ENCODE measurements around the gene SYCE3. TPM values are rescaled to one million over a fixed set of nuclear protein-coding genes. Genes with fewer than 3 reads are reported as not detected.
A peak's percentile ranks its signal among the peaks of the same experiment; 100 is the strongest.

The SYCE3 gene
- total RNA-seq, 1 experiment from 2014 or later = not detected

DNA sequence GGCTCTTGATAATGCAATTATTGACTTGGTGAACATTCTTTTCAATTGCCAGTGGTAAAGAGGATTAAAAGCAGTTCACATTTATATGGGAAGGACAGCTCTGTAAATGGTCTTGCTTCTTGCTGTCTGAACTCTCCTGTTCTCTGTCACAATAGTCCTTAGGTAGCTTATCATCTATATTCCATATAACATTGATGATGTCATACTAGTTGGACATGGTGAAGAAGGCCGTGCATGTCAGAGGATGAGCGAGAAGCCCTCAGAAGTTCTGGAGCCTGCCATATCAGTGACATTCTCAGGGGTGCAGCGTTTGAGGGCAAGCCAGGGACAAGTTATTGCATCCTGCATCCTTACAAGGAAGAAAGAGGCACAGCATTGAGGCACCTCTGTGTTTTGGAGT lies 22.5 kb upstream of the SYCE3 start:
- Histone ChIP-seq H3K36me3 (peaks cover 17% of the 10 kb centered on the region), H3K27ac (no peak overlapping the region), H3K9me3 (replicated peaks) (no peaks in the 10 kb centered on the region), H3K27me3 (replicated peaks) (no peaks in the 10 kb centered on the region; the same call in 1 of the 2 replicates), H3K4me1 (replicated peaks) (peaks cover 10% of the 10 kb centered on the region), H3K4me3 (no peak overlapping the region)
- DNase-seq (ENCODE audit: low read depth in 1 of 2, low spot score in 2 of 2) = no peak

DNA sequence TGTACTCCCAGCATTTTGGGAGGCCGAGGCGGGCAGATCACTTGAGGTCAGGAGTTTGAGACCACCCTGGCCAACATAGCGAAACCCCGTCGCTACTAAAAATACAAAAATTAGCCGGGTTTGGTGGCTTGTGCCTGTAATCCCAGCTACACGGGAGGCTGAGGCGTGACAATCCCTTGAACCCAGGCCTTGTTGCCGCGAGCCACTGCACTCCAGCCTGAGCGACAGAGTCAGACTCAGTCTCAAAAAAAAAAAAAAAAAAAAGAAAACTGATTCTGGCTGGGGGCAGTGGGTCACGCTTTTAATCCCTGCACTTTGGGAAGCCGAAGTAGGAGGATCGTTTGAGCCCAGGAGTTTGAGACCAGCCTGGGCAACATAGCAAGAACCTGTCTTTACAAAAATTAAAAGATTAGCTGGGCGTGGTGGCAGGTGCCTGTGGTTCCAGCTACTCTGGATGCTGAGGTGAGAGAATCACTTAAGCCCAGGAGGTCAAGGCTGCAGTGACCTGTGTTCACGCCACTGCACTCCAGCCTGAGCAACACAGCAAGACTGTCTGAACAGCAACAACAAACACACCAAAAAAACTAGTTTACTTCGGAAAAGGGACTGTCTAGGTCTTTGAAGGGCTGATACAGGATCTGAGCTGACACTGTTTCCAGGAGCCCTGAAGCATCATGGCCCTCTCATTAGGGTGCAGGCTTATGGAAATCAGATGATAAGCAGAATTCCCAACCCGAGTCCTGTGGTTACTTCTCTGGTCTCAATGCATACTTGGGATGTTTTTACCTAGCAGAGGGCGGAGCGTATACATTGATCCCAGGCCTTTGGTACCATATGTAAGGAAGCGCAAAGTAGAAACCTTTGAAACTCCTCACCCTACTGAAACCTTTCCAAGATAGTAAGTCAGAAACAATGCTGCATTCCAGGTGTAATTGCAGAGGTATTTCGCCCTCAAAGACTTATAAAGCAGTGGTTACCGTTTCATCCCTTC lies 21.7 kb upstream of the SYCE3 start:
- no peak for DNase-seq (ENCODE audit: low read depth in 1 of 2, low spot score in 2 of 2)
- Histone ChIP-seq H3K36me3 (peaks cover 23% of the 10 kb centered on the region), H3K9me3 (replicated peaks) (no peaks in the 10 kb centered on the region), H3K27me3 (replicated peaks) (no peaks in the 10 kb centered on the region; the same call in 1 of the 2 replicates), H3K27ac (no peak overlapping the region), H3K4me1 (replicated peaks) (peaks cover 10% of the 10 kb centered on the region), H3K4me3 (no peak overlapping the region)

DNA sequence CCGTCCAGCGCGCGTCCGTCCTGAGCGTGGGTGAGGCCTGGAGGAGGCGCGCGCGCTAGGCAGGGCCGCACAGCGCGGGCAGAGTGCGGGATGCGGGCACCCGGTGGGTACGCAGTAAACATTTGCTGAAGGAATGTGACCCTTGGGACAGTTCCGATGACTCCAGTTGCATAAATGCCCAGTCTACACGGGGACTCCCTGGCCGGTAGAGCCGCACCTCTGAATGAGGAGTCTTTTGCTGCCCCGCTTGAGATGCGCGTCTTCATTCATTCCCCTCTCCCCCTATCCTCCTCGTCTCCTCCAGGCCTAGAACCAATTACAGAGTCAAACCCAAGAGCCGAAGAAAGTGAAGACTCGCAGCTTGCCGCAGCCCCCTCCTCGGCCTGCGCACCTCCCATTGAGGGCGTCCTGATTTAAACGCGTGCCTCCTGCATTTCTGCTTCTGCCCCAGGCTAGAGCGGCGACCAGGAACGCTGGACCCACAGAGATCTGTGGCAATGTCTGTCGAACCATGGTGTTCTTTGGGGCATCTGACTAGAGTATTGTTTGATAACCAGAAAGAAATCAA lies 20.7 kb upstream of the SYCE3 start:
- Histone ChIP-seq H3K9me3 (replicated peaks) (no peaks in the 10 kb centered on the region), H3K4me3 (peak overlapping the region; percentile 76), H3K4me1 (replicated peaks) (peaks cover 10% of the 10 kb centered on the region), H3K27me3 (replicated peaks) (no peaks in the 10 kb centered on the region), H3K36me3 (peaks cover 23% of the 10 kb centered on the region), H3K27ac (no peak overlapping the region)
- DNase-seq (ENCODE audit: low read depth in 1 of 2, low spot score in 2 of 2) = no peak

DNA sequence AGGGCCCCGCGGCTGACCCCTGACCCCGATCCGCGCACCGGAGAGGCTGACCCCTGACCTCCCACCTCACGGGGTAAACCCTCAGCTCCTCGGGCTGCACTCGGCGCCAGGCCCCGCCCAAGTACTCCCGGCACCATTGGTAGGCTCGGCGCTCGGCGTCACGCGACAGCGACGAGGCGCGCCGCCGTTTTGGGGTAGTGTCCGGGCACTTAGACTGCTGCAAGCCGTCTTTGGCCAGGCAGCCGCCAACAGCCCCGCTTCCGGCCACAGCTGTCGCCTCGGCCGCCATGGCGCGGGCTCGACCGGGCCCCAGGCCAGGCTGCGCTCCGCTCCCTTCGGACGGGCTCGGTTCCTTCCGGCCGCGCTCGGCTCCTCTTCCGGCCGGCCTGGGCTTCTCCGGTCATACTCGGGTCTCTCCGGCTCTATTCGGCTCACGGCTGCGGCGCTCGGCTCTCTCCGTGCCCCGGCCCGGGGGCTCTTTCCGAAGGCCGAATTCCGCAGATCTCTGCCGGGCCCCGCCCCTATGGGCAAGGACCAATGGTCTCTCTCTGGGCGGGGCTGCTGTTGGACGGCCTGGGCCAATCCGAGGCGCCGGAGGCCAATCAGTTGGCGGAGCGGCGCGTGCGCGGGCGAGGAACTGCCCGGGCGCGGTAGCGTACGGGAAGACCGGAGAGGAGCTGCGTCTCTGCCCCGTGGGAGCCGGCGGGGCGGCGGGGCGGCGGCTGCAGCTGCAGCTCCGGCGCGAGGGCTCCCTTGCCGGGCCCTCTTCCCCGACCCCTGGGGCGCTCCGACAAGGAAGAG lies 20.0 kb upstream of the SYCE3 start, which contains the start of gene CHKB:
CHKB (minus strand) TSS at position 357 of the 801 bp plus-strand sequence; CDS start at position 289, 68 bp downstream.
- H3K9me3 ChIP-seq (replicated peaks) = no peaks in the 10 kb centered on the region
- H3K27me3 ChIP-seq (replicated peaks) = no peaks in the 10 kb centered on the region
- peak within 1 kb of the TSS; percentile 82 for H3K27ac ChIP-seq
- DNase-seq (ENCODE audit: low read depth in 1 of 2, low spot score in 2 of 2) = peak; percentile 98 to 99
- peaks cover 23% of the 10 kb centered on the region for H3K36me3 ChIP-seq
- peak within 1 kb of the TSS; percentile 76 for H3K4me3 ChIP-seq
- peaks cover 10% of the 10 kb centered on the region for H3K4me1 ChIP-seq (replicated peaks)

DNA sequence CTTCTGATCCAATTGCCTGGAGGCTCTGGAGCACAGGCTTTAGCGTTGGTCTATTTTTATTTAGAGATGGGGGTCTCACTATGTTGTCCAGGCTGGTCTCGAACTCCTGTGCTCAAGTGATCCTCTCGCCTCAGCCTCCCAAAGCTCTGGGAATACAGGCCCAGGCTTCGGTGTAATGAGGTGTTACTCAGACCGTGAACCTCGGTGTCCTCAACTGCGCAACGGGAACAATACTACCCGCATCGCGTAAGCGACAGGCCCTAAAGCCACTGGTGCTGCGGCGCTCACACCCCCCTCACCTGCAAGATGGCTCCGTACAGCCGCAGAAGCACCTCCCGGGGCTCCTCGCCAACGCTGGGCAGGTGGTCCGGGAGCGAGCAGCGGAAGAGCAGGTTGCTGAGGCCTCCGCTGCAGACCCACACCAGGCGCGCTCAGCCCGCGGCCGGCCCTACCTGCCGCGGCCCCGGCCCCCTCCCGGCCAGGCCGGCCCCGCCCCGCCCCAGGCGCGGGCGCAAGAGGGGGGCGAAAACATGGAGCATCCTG lies 19.3 kb upstream of the SYCE3 start:
- H3K27me3 ChIP-seq (replicated peaks) = no peaks in the 10 kb centered on the region
- peak overlapping the region; percentile 76 for H3K4me3 ChIP-seq
- peak in 1 of 2 experiments; percentile 27 for DNase-seq (ENCODE audit: low read depth in 1 of 2, low spot score in 2 of 2)
- H3K27ac ChIP-seq = peak overlapping the region; percentile 82
- no peaks in the 10 kb centered on the region for H3K9me3 ChIP-seq (replicated peaks)
- peaks cover 10% of the 10 kb centered on the region for H3K4me1 ChIP-seq (replicated peaks)
- peaks cover 23% of the 10 kb centered on the region for H3K36me3 ChIP-seq

DNA sequence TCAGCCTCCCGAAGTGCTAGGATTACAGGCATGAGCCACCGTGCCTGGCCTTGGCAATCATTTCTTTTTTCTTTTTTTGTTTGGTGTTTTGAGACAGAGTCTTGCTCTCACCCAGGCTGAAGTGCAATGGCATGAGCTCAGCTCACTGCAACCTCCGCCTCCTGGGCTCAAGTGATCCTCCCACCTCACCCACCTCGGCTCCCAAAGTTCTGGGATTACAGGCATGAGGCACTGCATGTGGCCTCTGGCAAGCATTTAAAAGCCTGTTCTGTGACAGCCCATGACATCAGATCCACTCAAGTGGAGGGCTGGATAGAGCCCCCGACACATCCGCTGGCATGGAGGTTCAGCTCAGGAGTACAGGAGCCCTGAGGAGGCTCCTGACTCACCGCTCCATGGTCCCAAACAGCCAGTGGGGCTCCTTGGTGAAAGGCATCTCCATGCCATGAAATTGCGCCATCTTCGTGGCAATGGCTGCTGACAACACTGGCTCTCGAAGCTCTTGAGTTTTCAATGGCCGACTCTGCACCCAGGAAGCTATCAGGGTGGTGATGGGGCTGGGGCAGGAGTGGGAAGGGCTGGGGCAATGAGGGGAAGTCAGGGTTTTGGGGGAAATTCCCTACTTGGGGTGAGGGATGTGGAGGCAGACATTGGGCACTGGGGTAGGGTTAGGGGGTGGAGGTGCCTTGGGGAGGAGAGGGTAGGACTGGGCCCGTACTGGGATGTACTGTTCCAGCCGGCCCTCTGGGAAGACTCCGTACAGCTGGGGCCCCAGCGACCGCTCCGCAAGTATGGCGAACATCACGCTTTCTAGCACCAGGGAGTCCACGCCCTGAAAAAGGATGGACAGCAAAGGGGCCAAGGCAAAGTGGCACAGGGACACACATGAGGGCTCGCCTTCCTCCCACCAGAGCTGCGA lies 18.6 kb upstream of the SYCE3 start:
- no peaks in the 10 kb centered on the region for H3K9me3 ChIP-seq (replicated peaks)
- no peaks in the 10 kb centered on the region for H3K27me3 ChIP-seq (replicated peaks)
- DNase-seq (ENCODE audit: low read depth in 1 of 2, low spot score in 2 of 2) = no peak
- no peak overlapping the region for H3K27ac ChIP-seq
- H3K36me3 ChIP-seq = peaks cover 23% of the 10 kb centered on the region
- H3K4me3 ChIP-seq = peak overlapping the region; percentile 76
- peaks cover 10% of the 10 kb centered on the region for H3K4me1 ChIP-seq (replicated peaks)

DNA sequence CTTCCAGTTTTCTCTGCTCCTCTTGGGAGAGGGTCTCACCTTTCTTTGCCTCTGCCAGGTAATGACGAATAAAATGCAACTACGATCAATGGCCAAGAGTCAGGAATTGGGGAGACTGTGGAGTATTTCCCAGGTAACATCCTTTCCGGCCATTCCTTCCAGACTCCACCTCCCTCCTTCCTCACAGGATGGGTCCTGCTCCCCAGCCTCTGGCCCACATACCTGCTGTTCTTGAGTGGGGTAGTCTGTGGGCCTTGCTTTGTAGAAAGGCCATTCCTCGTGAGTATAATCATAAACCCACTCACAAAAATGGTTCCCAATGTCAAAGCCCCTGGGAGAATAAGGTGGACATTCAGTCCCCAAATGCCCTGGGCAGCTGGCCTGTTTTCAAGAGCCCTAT lies 17.0 kb upstream of the SYCE3 start:
- no peaks in the 10 kb centered on the region for H3K9me3 ChIP-seq (replicated peaks)
- no peak for DNase-seq (ENCODE audit: low read depth in 1 of 2, low spot score in 2 of 2)
- no peak overlapping the region for H3K4me3 ChIP-seq
- peaks cover 23% of the 10 kb centered on the region for H3K36me3 ChIP-seq
- H3K27ac ChIP-seq = no peak overlapping the region
- no peaks in the 10 kb centered on the region for H3K27me3 ChIP-seq (replicated peaks)
- peaks cover 10% of the 10 kb centered on the region for H3K4me1 ChIP-seq (replicated peaks)

DNA sequence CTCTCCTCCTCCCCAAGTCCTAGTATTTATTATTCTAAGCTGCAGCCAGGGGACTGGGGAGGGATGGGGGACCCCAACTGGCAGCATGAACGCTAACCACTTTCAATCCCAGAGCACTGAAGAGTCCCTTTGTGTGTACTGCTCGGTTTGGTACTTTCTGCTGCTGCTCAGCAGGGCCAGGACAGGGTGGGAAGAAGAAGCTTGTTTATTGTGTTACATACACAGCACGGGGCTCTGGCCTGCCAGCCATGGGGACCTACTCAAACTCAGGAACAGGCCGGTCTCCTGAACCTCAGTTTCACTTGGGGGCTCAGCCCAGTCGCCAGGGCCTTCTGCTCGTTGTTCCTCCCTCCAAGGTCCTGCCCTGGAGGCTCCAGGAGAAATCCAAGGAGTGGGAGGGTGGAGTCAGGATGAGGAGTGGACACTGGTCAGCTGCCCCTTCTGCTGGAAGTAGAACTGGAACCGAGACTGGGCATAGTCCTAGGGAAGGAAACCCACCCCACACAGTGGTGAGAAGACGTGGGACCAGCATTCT lies 16.1 kb upstream of the SYCE3 start:
- no peaks in the 10 kb centered on the region for H3K9me3 ChIP-seq (replicated peaks)
- H3K36me3 ChIP-seq = peaks cover 23% of the 10 kb centered on the region
- no peak for DNase-seq (ENCODE audit: low read depth in 1 of 2, low spot score in 2 of 2)
- H3K4me3 ChIP-seq = no peak overlapping the region
- peaks cover 9% of the 10 kb centered on the region for H3K4me1 ChIP-seq (replicated peaks)
- H3K27me3 ChIP-seq (replicated peaks) = no peaks in the 10 kb centered on the region
- no peak overlapping the region for H3K27ac ChIP-seq

DNA sequence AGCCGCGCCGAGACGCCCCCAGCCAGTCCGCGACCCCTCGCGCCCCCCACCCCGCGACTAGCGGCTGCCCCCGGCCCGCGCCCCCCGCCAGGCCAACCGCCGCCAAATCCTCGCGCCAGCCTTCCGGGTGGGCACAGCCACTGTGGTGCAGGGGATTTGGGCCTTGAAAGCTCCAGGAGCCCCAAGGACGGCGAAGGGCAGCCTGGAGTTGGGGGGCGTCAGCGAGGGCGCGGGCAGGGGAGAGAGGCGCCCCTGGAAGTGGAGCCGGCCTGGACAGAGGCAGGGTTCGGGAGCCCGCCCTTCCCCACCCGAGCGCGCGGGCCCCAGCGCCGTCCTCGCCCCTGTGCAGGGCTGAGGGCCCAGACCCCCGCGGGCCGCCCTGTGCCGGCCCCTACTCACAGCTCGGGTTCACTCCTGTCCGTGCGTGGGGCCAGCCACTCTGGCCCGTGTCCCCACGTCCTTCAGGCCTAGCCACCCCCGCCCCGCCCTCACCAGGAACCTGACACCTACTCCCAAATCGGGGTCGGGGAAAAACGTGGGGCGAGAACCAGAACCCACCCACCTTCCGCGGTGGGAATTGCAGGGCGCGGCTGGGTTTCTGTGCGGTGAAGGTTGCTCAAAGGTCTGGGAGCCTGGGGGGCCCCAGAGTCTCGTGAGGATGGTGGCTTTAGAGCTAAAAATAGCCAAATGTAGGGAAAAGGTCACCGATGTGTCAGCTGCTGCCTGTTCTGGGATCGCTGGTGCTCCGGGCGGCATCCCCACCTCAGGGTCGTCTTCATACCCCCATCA lies 15.5 kb upstream of the SYCE3 start, which contains the start of gene CPT1B:
CPT1B (minus strand) TSS at position 441 of the 789 bp plus-strand sequence. CDS start 512 bp downstream, outside the sequence.
- Histone ChIP-seq H3K27ac (no peak within 1 kb of the TSS), H3K4me3 (no peak within 1 kb of the TSS), H3K4me1 (replicated peaks) (peaks cover 6% of the 10 kb centered on the region), H3K9me3 (replicated peaks) (no peaks in the 10 kb centered on the region), H3K36me3 (peaks cover 23% of the 10 kb centered on the region), H3K27me3 (replicated peaks) (no peaks in the 10 kb centered on the region)
- DNase-seq (ENCODE audit: low read depth in 1 of 2, low spot score in 2 of 2) = no peak

DNA sequence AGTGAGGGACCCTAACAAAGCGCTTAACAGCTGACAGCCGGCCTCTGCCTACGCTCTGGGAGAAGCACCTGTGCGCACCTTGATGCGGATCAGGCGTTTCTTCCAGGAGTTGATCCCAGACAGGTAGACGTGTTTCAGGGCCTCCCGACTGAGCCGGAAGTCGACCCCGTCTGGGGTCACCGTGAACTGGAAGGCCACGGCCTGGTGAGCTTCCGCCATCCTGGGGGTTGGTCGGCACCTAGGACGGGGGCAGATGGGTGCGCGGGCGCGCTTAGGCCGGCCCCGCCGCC lies 14.9 kb upstream of the SYCE3 start:
- H3K4me3 ChIP-seq = no peak overlapping the region
- peaks cover 23% of the 10 kb centered on the region for H3K36me3 ChIP-seq
- DNase-seq (ENCODE audit: low read depth in 1 of 2, low spot score in 2 of 2) = no peak
- no peak overlapping the region for H3K27ac ChIP-seq
- no peaks in the 10 kb centered on the region for H3K9me3 ChIP-seq (replicated peaks)
- no peaks in the 10 kb centered on the region for H3K27me3 ChIP-seq (replicated peaks)
- peaks cover 6% of the 10 kb centered on the region for H3K4me1 ChIP-seq (replicated peaks)

DNA sequence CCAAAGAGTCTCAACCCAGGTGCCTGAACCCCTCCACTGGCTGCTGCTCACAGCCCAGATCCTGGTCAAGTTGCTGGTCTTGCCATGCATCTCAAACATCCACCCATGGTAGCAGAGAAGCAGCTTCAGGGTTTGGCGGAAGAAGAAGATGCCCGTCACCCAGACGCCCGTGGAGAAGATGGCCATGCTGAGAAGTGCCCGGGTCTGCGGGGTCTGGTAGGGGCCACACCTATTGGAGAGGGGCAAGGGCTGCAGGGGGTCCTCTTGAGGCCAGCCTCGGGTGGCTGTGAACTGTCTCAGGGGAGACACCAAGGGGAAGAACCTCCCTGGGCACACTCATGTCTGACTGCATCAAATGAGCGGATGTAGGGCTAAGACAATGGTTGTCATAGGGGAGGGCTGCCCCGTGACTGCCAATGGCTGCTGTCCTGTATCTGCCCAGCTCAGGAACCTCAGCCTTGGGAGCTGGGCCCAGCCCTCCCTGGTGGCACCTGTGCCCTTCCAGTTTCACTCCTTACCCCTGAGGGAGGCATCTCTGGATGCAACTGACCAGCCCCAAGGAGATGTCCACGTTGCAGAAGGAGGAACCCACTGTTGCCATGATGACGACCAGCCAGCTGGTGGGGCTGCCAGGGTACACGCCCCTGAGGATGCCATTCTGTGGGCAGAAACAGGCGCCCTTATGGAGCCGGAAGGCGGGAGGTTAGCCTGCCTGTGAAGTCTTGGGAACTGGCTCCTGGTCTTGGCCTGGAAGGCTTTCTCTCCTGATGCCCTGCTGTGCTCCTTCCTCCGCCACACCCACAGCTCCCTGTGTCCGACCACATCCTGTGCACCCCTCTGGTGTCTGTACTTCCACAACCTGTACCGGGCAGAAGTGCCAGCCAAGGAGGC lies 14.3 kb upstream of the SYCE3 start:
- H3K4me1 ChIP-seq (replicated peaks) = peaks cover 6% of the 10 kb centered on the region
- H3K36me3 ChIP-seq = peaks cover 21% of the 10 kb centered on the region
- no peaks in the 10 kb centered on the region for H3K9me3 ChIP-seq (replicated peaks)
- H3K4me3 ChIP-seq = no peak overlapping the region
- no peaks in the 10 kb centered on the region for H3K27me3 ChIP-seq (replicated peaks)
- no peak overlapping the region for H3K27ac ChIP-seq
- DNase-seq (ENCODE audit: low read depth in 1 of 2, low spot score in 2 of 2) = no peak

All from SJSA1 (cell line).